GM12801 (cell line): ENCODE data around the gene PCDHGB3.
"Not testable (repeated sequence)": the region's sequence is repeated elsewhere in the genome, so short reads cannot be mapped to it uniquely, and the experiment has no call there.

Experiments used
- TF ChIP-seq, protein P1 (sequence below): IDR thresholded peaks from one replicate; pipeline ENCODE4 v1.5.1; 2011; ENCODE audit warnings: control low read depth; ENCODE audit not compliant: insufficient read length; ENCODE audit errors: extremely low read depth

The PCDHGB3 gene

DNA sequence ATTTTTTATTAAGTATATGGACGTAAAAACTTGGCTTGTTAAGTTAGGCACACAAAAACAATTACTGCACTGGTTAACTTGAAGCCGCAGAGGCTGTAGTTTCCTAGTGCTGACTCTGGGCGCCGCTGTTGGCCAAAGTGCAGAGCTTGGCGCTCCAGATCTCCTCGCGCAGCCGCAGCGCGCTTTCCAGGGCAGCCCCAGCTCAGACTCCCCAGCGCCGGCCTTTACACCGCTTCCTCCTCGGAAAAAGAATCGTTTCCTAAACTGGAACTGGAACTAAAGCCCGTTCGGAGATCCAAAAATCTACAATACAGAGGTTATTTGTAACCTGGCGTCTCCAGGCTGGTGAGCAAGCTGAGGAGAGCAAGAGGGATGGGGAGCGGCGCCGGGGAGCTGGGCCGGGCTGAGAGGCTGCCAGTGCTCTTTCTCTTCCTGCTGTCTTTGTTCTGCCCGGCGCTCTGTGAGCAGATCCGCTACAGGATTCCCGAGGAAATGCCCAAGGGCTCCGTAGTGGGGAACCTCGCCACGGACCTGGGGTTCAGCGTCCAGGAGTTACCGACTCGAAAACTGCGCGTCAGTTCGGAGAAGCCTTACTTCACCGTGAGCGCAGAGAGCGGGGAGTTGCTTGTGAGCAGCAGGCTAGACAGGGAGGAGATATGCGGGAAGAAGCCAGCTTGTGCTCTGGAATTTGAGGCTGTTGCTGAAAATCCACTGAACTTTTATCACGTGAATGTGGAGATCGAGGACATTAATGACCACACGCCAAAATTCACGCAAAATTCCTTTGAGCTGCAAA, 27.9 kb downstream of the PCDHGB3 start, which contains the start of gene PCDHGB5:
PCDHGB5 (plus strand) TSS at position 192 of the 796 bp plus-strand sequence; CDS start at position 373, 181 bp downstream.
- TF ChIP-seq, protein P1, sequence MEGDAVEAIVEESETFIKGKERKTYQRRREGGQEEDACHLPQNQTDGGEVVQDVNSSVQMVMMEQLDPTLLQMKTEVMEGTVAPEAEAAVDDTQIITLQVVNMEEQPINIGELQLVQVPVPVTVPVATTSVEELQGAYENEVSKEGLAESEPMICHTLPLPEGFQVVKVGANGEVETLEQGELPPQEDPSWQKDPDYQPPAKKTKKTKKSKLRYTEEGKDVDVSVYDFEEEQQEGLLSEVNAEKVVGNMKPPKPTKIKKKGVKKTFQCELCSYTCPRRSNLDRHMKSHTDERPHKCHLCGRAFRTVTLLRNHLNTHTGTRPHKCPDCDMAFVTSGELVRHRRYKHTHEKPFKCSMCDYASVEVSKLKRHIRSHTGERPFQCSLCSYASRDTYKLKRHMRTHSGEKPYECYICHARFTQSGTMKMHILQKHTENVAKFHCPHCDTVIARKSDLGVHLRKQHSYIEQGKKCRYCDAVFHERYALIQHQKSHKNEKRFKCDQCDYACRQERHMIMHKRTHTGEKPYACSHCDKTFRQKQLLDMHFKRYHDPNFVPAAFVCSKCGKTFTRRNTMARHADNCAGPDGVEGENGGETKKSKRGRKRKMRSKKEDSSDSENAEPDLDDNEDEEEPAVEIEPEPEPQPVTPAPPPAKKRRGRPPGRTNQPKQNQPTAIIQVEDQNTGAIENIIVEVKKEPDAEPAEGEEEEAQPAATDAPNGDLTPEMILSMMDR: not testable (repeated sequence)

DNA sequence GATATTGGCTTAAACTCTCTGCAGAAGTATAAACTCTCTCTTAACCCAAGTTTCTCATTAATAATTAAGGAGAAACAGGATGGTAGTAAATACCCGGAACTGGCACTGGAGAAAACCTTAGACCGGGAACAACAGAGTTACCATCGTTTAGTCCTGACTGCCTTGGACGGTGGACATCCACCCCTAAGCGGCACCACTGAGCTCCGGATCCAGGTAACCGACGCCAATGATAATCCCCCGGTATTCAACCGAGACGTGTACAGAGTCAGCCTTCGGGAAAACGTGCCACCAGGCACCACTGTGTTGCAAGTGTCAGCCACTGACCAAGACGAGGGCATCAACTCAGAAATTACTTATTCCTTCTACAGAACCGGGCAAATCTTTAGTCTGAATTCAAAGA, 28.6 kb downstream of the PCDHGB3 start:
- TF ChIP-seq, protein P1: no peak

DNA sequence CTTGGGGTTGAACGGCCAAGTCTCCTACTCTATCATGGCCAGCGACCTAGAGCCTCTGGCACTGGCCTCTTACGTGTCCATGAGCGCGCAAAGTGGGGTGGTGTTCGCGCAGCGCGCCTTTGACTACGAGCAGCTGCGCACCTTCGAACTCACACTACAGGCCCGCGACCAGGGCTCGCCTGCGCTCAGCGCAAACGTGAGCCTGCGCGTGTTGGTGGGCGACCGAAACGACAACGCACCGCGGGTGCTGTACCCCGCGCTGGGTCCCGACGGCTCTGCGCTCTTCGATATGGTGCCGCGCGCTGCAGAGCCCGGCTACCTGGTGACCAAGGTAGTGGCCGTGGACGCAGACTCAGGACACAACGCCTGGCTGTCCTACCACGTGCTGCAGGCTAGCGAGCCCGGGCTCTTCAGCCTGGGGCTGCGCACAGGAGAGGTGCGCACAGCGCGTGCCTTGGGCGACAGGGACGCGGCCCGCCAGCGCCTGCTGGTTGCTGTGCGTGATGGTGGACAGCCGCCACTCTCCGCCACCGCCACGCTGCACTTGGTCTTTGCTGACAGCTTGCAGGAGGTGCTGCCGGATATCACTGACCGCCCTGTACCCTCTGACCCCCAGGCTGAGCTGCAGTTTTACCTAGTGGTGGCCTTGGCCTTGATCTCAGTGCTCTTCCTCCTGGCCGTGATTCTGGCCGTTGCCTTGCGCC, 29.7 kb downstream of the PCDHGB3 start:
- TF ChIP-seq, protein P1: no peak

DNA sequence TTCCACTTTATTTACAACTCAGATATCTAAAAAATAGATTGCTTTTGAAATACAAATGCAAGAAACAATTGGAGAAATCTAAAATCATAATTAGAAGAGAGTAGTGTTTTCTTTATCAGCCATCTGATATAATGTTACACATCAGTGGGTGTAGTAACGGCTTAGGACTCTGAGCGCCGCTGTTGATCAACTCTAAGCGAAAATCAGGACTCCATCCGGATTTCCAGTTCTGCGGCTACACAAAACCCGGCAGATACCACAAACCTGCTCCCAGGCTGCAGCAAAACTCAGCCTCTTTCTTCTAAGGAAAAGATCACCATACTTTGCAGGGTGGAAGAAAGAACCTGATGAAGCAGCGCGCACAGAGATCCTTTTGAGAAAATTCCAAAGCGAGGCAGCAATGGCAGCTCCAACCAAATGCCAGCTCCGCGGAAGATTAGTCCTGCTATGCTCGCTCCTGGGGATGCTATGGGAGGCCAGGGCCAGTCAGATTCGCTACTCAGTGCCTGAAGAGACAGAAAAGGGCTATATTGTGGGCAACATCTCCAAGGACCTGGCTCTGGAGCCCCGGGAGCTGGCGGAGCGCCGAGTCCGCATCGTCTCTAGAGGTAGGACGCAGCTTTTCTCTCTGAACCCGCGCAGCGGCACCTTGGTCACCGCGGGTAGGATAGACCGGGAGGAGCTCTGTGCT, 32.7 kb downstream of the PCDHGB3 start, which contains the start of gene PCDHGA9:
PCDHGA9 (plus strand) TSS at position 226 of the 691 bp plus-strand sequence; CDS start at position 401, 175 bp downstream.
- TF ChIP-seq, protein P1: no peak

DNA sequence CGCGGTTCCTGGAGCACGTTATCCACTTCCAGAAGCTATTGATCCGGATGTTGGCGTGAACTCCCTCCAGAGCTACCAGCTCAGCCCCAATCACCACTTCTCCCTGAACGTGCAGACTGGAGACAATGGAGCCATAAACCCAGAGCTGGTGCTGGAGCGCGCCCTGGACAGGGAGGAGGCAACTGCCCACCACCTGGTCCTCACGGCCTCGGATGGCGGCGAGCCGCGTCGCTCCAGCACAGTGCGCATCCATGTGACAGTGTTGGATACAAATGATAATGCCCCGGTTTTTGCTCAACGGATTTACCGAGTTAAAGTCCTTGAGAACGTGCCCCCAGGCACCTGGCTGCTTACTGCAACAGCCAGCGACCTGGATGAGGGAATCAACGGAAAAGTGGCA, 33.3 kb downstream of the PCDHGB3 start:
- TF ChIP-seq, protein P1: no peak

DNA sequence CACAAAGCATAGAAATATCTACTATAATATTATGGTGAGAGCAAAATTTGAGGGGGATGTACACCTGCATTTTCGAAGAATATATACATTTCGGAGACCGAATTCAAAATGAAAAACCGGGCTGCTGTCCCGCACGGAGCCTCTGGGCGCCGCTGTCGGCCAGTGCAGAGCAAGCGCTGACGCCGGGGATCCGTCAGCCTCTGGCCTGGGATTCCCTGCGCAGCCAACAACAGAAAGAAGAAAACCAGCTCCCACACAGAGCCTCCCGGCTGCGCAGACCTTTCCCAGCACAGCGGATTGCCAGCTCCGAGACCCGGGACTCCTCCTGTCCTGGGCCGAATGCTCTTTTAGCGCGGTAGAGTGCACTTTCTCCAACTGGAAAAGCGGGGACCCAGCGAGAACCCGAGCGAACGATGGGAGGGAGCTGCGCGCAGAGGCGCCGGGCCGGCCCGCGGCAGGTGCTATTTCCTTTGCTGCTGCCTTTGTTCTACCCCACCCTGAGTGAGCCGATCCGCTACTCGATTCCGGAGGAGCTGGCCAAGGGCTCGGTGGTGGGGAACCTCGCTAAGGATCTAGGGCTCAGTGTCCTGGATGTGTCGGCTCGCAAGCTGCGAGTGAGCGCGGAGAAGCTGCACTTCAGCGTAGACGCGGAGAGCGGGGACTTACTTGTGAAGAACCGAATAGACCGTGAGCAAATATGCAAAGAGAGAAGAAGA, 37.9 kb downstream of the PCDHGB3 start, which contains the start of gene PCDHGB6:
PCDHGB6 (plus strand) TSS at position 232 of the 716 bp plus-strand sequence; CDS start at position 414, 182 bp downstream.
- TF ChIP-seq, protein P1: not testable (repeated sequence)
